ENCODE results near the gene TIGD3.

DNA sequence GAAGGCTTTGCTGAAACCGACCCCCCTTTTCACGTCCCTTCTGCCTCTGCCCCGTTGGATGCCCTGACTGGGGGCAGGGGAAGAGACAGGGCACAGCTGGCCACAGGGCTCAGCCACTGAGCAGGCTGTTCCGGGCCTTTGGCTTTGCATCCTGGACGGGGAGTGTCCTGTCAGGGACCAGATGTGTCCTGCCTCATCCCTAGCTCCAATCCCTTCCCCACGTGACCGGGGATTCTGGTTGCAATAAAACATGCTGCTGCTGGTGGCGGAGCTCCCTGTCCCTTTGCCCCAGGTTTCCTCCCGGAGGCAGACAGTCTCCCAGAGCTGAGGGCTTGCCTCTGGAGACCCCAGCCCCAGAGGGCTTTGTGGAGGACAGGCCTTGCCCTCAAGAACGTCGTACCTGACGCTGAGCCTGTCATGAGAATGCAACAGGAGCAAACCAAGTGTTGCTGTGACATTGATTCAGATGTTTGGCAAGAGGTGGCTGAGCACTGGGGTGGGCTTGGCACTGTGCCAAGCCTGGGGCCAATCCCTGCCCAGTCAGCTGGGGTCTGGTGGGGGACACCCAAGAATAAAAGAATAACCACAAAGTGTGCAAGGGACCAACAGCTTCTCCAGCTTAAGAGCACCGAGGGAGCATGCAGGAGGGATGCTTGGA is 32.6 kb upstream of the TIGD3 start:
- TF ChIP-seq, protein P1, sequence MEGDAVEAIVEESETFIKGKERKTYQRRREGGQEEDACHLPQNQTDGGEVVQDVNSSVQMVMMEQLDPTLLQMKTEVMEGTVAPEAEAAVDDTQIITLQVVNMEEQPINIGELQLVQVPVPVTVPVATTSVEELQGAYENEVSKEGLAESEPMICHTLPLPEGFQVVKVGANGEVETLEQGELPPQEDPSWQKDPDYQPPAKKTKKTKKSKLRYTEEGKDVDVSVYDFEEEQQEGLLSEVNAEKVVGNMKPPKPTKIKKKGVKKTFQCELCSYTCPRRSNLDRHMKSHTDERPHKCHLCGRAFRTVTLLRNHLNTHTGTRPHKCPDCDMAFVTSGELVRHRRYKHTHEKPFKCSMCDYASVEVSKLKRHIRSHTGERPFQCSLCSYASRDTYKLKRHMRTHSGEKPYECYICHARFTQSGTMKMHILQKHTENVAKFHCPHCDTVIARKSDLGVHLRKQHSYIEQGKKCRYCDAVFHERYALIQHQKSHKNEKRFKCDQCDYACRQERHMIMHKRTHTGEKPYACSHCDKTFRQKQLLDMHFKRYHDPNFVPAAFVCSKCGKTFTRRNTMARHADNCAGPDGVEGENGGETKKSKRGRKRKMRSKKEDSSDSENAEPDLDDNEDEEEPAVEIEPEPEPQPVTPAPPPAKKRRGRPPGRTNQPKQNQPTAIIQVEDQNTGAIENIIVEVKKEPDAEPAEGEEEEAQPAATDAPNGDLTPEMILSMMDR (IDR thresholded peaks at IDR 0.05; ENCODE audit: low read length): no peak
- TF ChIP-seq EZH2 (IDR thresholded peaks at IDR 0.05; ENCODE audit: borderline replicate concordance, low read length): no peak
